Peyer's patch (tissue), 4 donors: ENCODE results near the gene ATP10A. TPM values are rescaled to one million over a fixed set of nuclear protein-coding genes. Genes with fewer than 3 reads are reported as not detected.

Experiments used
- DNase-seq, 3 donors: peaks; one replicate each; pipeline ENCODE4 v3.0.0-alpha.2; 2017 to 2019
- H3K27ac ChIP-seq, 4 donors: fragments of 200-600 bp; sonication (generic); one replicate each; pipeline ENCODE4 v1.5.1; 2016 to 2019
- H3K27me3 ChIP-seq, 2 donors: fragments of 200-600 bp; sonication (generic); one replicate each; pipeline ENCODE4 v1.5.1; 2019
- H3K36me3 ChIP-seq, 3 donors: fragments of 200-600 bp; sonication (generic); one replicate each; pipeline ENCODE4 v1.5.1; 2016 to 2019
- H3K4me1 ChIP-seq, 4 donors: fragments of 200-600 bp; sonication (generic); one replicate each; pipeline ENCODE4 v1.5.1; 2016 to 2019
- H3K4me3 ChIP-seq, 4 donors: fragments of 200-600 bp; sonication (generic); 1 replicate in 3 of 4; 2 replicates in 1 of 4; pipeline ENCODE4 v1.5.1; 2016 to 2019; ENCODE audit warnings: mild to moderate bottlenecking in 1 of 4
- H3K9me3 ChIP-seq, 4 donors: fragments of 200-600 bp; sonication (generic); one replicate each; pipeline ENCODE4 v1.5.1; 2016 to 2019; ENCODE audit warnings: mild to moderate bottlenecking in 1 of 4
- POLR2A ChIP-seq, 2 donors: fragments of 450-650 bp; IDR thresholded peaks; one replicate each; pipeline ENCODE4 v1.5.1; 2017; ENCODE audit warnings: antibody characterized with exemption in 2 of 2, mild to moderate bottlenecking in 2 of 2, moderate library complexity in 2 of 2
- total RNA-seq, 4 donors: library from RNA; depleted of rRNA; stranded (reverse); fragments of >200 nt; gene quantifications; one replicate each; pipeline ENCODE4 v1.1.0, GENCODE V29; 2016
- TF ChIP-seq, protein P1 (sequence below), 6 experiments: fragments of 450-650 bp in 4 of 6; fragments of 200-600 bp in 2 of 6; sonication (generic) in 1 of 6; IDR thresholded peaks; one replicate each; pipeline ENCODE4 v1.5.1; 2017 to 2019; ENCODE audit warnings: antibody characterized with exemption in 6 of 6, mild to moderate bottlenecking in 3 of 6, moderate library complexity in 1 of 6

Gene ATP10A
- total RNA-seq, 4 donors from 2014 or later, result 1.6 to 7.4 (median 3.7) TPM

DNA sequence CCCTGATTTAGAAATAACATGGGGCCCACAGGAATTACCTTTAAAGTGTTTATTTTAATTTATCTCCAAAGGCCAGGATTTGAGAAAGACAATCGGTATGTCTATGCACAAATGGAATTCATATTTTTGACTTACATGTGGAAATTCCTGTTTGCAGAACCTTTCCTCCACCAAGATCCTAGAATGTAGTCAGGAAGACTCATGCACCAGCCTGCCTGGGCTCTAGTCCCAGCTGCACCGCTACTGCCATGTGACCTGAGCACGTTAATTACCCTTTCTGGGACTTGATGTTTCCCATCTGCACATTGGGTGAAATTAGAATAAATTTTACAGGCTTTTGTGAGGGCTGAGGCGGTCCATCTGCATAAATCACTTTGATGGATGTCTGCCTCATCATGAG, 194.2 kb downstream of the ATP10A start:
- DNase-seq, result no peak
- Histone ChIP-seq H3K27ac (no peak overlapping the region), H3K4me3 (no peak overlapping the region), H3K27me3 (no peaks in the 10 kb centered on the region), H3K36me3 (no peaks in the 10 kb centered on the region), H3K9me3 (peaks cover 0 to 4% (median 0%) of the 10 kb centered on the region in 4 donors), H3K4me1 (peaks cover 0 to 12% (median 0%) of the 10 kb centered on the region in 4 donors)
- no peak for TF ChIP-seq POLR2A (IDR thresholded peaks at IDR 0.05)
- TF ChIP-seq, protein P1, sequence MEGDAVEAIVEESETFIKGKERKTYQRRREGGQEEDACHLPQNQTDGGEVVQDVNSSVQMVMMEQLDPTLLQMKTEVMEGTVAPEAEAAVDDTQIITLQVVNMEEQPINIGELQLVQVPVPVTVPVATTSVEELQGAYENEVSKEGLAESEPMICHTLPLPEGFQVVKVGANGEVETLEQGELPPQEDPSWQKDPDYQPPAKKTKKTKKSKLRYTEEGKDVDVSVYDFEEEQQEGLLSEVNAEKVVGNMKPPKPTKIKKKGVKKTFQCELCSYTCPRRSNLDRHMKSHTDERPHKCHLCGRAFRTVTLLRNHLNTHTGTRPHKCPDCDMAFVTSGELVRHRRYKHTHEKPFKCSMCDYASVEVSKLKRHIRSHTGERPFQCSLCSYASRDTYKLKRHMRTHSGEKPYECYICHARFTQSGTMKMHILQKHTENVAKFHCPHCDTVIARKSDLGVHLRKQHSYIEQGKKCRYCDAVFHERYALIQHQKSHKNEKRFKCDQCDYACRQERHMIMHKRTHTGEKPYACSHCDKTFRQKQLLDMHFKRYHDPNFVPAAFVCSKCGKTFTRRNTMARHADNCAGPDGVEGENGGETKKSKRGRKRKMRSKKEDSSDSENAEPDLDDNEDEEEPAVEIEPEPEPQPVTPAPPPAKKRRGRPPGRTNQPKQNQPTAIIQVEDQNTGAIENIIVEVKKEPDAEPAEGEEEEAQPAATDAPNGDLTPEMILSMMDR (IDR thresholded peaks at IDR 0.05), result no peak

DNA sequence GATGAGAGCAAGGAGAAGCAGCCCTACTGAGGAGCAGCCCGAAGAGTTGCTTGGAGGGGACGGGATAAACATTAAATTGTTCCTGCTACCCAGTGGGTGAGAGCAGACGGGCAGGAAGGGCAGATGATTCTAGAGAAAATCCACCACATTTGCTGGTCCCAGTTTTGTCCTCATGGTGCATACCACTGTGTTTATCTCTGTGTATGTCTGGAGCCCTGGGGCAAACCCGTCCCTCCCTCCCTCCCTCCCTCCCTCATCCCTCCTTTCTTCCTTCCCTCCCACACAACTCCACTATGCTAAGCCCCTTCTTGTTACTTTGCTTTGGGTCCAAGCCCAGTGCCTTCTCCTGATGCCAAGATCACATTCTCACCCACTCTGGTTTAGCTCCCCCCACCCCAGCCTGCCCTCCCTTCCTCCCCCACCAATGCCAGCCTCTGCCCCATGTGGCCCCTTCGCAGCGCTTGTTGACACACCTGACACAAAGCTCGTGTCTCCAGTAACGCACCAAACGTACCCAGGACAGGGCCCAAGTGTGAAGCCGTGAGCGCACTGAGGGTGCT, 194.8 kb downstream of the ATP10A start:
- no peak overlapping the region for H3K27ac ChIP-seq
- no peaks in the 10 kb centered on the region for H3K27me3 ChIP-seq
- no peak for DNase-seq
- H3K4me1 ChIP-seq, result peaks cover 0 to 12% (median 0%) of the 10 kb centered on the region in 4 donors
- H3K36me3 ChIP-seq, result no peaks in the 10 kb centered on the region
- TF ChIP-seq, protein P1 (IDR thresholded peaks at IDR 0.05), result no peak
- TF ChIP-seq POLR2A (IDR thresholded peaks at IDR 0.05), result no peak
- peaks cover 0 to 4% (median 0%) of the 10 kb centered on the region in 4 donors for H3K9me3 ChIP-seq
- H3K4me3 ChIP-seq, result no peak overlapping the region

DNA sequence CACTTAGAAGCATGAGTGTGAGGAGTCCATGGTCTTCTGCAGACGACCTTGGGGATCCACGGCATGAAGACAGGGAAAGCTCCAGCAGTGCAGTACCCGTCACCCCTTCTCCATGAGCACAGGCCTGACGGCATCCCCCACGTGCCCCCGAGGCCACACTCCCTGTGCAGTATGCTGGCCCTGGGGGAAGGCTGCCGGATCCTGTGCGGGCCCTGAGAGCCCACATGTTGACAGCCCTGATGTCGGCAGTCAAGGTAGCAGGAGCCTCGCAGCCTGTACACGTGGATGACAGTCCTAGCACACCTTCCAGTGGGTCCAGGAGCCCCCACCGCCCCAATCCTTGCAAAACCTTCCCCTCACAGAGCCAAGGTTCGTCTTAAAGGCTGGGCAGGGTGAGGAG, 195.3 kb downstream of the ATP10A start:
- Histone ChIP-seq H3K9me3 (peaks cover 0 to 4% (median 0%) of the 10 kb centered on the region in 4 donors), H3K27ac (no peak overlapping the region), H3K4me3 (no peak overlapping the region), H3K27me3 (no peaks in the 10 kb centered on the region), H3K4me1 (peaks cover 0 to 12% (median 0%) of the 10 kb centered on the region in 4 donors), H3K36me3 (no peaks in the 10 kb centered on the region)
- TF ChIP-seq, protein P1 (IDR thresholded peaks at IDR 0.05), result no peak
- no peak for TF ChIP-seq POLR2A (IDR thresholded peaks at IDR 0.05)
- no peak for DNase-seq

DNA sequence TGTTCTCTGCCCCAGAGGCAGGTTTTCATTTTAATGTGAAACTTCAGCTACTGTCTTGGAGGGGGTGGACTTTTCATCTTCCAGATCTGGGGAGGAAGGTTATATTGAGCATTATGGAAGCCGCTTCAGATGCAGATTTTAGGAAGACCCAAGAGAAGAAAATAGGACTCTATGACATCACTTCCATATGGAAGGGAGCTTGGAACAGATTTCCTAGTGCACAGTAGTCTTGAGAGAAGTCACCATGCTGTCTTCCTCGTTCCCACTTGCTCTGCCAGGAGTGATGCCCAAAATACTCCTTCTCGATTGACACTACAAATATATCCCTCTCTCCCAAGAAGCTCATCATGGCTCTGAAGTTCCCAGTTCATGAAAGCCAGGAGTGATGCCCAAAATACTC, 197.2 kb downstream of the ATP10A start:
- peaks cover 0 to 8% (median 0%) of the 10 kb centered on the region in 4 donors for H3K4me1 ChIP-seq
- no peak for DNase-seq
- no peak overlapping the region for H3K4me3 ChIP-seq
- H3K27ac ChIP-seq, result no peak overlapping the region
- TF ChIP-seq, protein P1 (IDR thresholded peaks at IDR 0.05), result no peak
- no peak for TF ChIP-seq POLR2A (IDR thresholded peaks at IDR 0.05)
- no peaks in the 10 kb centered on the region for H3K27me3 ChIP-seq
- H3K36me3 ChIP-seq, result no peaks in the 10 kb centered on the region
- no peaks in the 10 kb centered on the region for H3K9me3 ChIP-seq

DNA sequence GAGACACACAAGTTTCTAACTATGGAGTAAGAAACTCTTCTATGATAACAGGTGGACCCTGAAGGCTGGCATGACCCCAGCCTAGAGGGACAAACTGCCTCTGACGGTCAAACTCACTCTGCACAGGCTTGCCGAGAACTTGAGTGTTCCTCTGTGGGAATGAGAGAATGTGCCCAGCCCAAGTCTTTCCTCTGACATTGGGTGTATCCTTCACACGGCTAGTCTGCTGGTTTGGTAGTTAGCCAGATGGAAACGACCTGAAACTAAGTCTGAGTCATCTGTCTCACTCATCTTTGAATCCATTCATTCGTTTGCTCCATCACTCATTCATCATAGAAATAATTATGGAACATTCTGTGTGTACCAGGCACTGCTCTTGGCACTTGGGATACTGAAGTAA, 198.4 kb downstream of the ATP10A start:
- H3K36me3 ChIP-seq, result no peaks in the 10 kb centered on the region
- H3K27me3 ChIP-seq, result no peaks in the 10 kb centered on the region
- DNase-seq, result no peak
- no peaks in the 10 kb centered on the region for H3K9me3 ChIP-seq
- no peak for TF ChIP-seq POLR2A (IDR thresholded peaks at IDR 0.05)
- TF ChIP-seq, protein P1 (IDR thresholded peaks at IDR 0.05), result no peak
- no peak overlapping the region for H3K27ac ChIP-seq
- no peak overlapping the region for H3K4me3 ChIP-seq
- H3K4me1 ChIP-seq, result no peaks in the 10 kb centered on the region

DNA sequence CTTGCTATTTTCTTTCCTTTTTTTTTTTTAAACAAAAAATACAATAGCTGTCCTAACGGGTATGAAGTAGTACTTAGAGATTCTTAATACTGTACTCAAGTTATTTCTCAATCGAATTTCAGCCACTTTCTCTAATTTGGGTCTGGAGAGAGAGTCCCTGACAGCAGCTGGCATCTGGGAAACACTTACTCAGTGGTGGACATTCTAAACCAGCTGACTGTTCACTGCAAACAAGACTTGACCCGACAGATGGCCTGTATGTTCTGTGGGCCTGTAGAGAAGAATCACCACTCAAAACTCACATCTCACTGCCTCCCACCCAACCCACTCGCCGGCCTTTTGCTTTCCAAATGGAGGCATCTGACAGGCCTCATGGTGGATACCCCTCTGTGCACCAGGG, 199.6 kb downstream of the ATP10A start:
- no peak for TF ChIP-seq POLR2A (IDR thresholded peaks at IDR 0.05)
- TF ChIP-seq, protein P1 (IDR thresholded peaks at IDR 0.05), result no peak

More for the DNA sequence above, 199.6 kb downstream of the ATP10A start:
- no peak overlapping the region for H3K27ac ChIP-seq
- no peak for DNase-seq
- H3K36me3 ChIP-seq, result no peaks in the 10 kb centered on the region
- no peaks in the 10 kb centered on the region for H3K27me3 ChIP-seq
- H3K4me3 ChIP-seq, result no peak overlapping the region
- H3K9me3 ChIP-seq, result no peaks in the 10 kb centered on the region
- H3K4me1 ChIP-seq, result no peaks in the 10 kb centered on the region
